Vagina (tissue), 2 donors: ENCODE measurements around the gene MAT1A.

ENCODE experiments used
- POLR2A ChIP-seq, 2 donors: fragments of 450-650 bp; IDR thresholded peaks; one replicate each; pipeline ENCODE4 v1.6.1; 2017; ENCODE audit warnings: antibody characterized with exemption in 2 of 2, mild to moderate bottlenecking in 2 of 2, moderate library complexity in 2 of 2
- TF ChIP-seq, protein P1 (sequence below), 3 experiments: fragments of 450-650 bp in 2 of 3; fragments of 200-600 bp in 1 of 3; sonication (generic) in 1 of 3; IDR thresholded peaks; one replicate each; pipeline ENCODE4 v1.5.1; 2017 to 2019; ENCODE audit warnings: antibody characterized with exemption in 3 of 3, mild to moderate bottlenecking in 2 of 3, moderate library complexity in 2 of 3

GRCh38 chr10:80275756-80276155 lies 13.7 kb downstream of the MAT1A start:
- TF ChIP-seq, protein P1, sequence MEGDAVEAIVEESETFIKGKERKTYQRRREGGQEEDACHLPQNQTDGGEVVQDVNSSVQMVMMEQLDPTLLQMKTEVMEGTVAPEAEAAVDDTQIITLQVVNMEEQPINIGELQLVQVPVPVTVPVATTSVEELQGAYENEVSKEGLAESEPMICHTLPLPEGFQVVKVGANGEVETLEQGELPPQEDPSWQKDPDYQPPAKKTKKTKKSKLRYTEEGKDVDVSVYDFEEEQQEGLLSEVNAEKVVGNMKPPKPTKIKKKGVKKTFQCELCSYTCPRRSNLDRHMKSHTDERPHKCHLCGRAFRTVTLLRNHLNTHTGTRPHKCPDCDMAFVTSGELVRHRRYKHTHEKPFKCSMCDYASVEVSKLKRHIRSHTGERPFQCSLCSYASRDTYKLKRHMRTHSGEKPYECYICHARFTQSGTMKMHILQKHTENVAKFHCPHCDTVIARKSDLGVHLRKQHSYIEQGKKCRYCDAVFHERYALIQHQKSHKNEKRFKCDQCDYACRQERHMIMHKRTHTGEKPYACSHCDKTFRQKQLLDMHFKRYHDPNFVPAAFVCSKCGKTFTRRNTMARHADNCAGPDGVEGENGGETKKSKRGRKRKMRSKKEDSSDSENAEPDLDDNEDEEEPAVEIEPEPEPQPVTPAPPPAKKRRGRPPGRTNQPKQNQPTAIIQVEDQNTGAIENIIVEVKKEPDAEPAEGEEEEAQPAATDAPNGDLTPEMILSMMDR (IDR thresholded peaks at IDR 0.05) = no peak
- no peak for TF ChIP-seq POLR2A (IDR thresholded peaks at IDR 0.05)
